Measurements from ENCODE around the gene IGFBP4.

GRCh38 chr17:40481106-40481505, 37.9 kb downstream of the IGFBP4 start:
- TF ChIP-seq POLR2A (IDR thresholded peaks at IDR 0.05) (no peak), CTCF (IDR thresholded peaks at IDR 0.05) (no peak), POLR2AphosphoS5 (IDR thresholded peaks at IDR 0.05) (no peak), EP300 (IDR thresholded peaks at IDR 0.05; ENCODE audit: low read depth) (no peak)
